Measurements from ENCODE around the gene RIPOR3. TPM values are rescaled to one million over a fixed set of nuclear protein-coding genes. Genes with fewer than 3 reads are reported as not detected.

RIPOR3 gene
- total and polyA plus RNA-seq, 9 of the 15 experiments (the other 6 are each of a cell fraction or from before 2014, with no cell fraction given) = 3.3 to 62.7 (median 21.4) TPM

DNA sequence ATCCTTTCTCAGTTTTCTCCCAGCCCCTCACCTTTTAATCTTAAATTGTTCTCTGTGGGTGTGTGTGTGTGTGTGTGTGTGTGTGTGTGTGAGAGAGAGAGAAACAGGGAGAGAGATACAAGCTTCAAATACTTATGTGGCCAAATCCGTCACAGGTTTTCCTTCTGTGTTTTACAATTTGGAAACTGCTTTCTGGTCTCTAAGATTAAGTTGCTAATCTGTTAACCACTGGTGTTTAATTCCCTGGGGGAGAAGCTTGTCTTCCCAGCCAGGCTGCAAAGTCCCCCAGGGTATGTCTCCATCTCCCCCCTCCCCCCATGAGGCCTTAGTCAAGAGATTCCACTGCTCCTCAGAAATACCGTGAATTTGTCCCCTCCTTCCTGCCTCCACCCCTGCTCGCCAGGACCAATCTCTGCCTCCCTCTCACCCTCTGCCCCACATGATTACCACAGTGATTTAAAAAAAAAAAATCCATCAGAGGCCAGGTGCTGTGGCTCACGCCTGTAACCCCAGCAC, 49.0 kb downstream of the RIPOR3 start (continued):
- TF ChIP-seq MIER1 (IDR thresholded peaks at IDR 0.05; ENCODE audit: low read depth) = no peak
- TF ChIP-seq ZNF436 (CRISPR knock-in tag; IDR thresholded peaks at IDR 0.05) = no peak
- TF ChIP-seq ZFPM2 (CRISPR knock-in tag; IDR thresholded peaks at IDR 0.05) = no peak
- TF ChIP-seq MAFF (IDR thresholded peaks at IDR 0.05; ENCODE audit: low read length) = no peak
- no peak for TF ChIP-seq ILF3 (IDR thresholded peaks at IDR 0.05; ENCODE audit: borderline replicate concordance)
- TF ChIP-seq KAT8 (IDR thresholded peaks at IDR 0.05; ENCODE audit: low read depth) = no peak
- TF ChIP-seq, protein P1, sequence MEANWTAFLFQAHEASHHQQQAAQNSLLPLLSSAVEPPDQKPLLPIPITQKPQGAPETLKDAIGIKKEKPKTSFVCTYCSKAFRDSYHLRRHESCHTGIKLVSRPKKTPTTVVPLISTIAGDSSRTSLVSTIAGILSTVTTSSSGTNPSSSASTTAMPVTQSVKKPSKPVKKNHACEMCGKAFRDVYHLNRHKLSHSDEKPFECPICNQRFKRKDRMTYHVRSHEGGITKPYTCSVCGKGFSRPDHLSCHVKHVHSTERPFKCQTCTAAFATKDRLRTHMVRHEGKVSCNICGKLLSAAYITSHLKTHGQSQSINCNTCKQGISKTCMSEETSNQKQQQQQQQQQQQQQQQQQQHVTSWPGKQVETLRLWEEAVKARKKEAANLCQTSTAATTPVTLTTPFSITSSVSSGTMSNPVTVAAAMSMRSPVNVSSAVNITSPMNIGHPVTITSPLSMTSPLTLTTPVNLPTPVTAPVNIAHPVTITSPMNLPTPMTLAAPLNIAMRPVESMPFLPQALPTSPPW (CRISPR knock-in tag; IDR thresholded peaks at IDR 0.05) = 0 out of 2 replicates have a peak, but pooled peaks have one; percentile 31
- TF ChIP-seq ARID1B (IDR thresholded peaks at IDR 0.05) = peak; percentile 33; the same call in 1 of the 2 replicates
- peak; percentile 74 for TF ChIP-seq CBFA2T3 (IDR thresholded peaks at IDR 0.05)
- no peak for TF ChIP-seq FIP1L1 (IDR thresholded peaks at IDR 0.05; ENCODE audit: low read depth, low read length, poor library complexity, severe bottlenecking)
- no peak for TF ChIP-seq MXI1 (IDR thresholded peaks at IDR 0.05; ENCODE audit: low read depth, low read length)
- TF ChIP-seq, protein P2, sequence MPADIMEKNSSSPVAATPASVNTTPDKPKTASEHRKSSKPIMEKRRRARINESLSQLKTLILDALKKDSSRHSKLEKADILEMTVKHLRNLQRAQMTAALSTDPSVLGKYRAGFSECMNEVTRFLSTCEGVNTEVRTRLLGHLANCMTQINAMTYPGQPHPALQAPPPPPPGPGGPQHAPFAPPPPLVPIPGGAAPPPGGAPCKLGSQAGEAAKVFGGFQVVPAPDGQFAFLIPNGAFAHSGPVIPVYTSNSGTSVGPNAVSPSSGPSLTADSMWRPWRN (IDR thresholded peaks at IDR 0.05; ENCODE audit: low read depth) = no peak
- TF ChIP-seq, protein P3, sequence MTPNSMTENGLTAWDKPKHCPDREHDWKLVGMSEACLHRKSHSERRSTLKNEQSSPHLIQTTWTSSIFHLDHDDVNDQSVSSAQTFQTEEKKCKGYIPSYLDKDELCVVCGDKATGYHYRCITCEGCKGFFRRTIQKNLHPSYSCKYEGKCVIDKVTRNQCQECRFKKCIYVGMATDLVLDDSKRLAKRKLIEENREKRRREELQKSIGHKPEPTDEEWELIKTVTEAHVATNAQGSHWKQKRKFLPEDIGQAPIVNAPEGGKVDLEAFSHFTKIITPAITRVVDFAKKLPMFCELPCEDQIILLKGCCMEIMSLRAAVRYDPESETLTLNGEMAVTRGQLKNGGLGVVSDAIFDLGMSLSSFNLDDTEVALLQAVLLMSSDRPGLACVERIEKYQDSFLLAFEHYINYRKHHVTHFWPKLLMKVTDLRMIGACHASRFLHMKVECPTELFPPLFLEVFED (CRISPR knock-in tag; conservative IDR thresholded peaks at IDR 0.05) = no peak
- TF ChIP-seq TCF3 (CRISPR knock-in tag; IDR thresholded peaks at IDR 0.05) = peak; percentile 50
- no peak for TF ChIP-seq RFX7 (CRISPR knock-in tag; IDR thresholded peaks at IDR 0.05)
- TF ChIP-seq MCM2 (IDR thresholded peaks at IDR 0.05; ENCODE audit: low read depth) = no peak
- no peak for TF ChIP-seq CAMTA2 (CRISPR knock-in tag; conservative IDR thresholded peaks at IDR 0.05)
- TF ChIP-seq ZNF384 (IDR thresholded peaks at IDR 0.05; ENCODE audit: low read depth, low read length) = peak; percentile 30; the same call in 1 of the 2 replicates
- TF ChIP-seq NCOR1 (IDR thresholded peaks at IDR 0.05) = peak; percentile 16; the same call in 1 of the 2 replicates
- TF ChIP-seq NONO (IDR thresholded peaks at IDR 0.05; ENCODE audit: low read depth in 2 of 2, low read length in 1 of 2) = no peak
- TF ChIP-seq HDAC2 (IDR thresholded peaks at IDR 0.05) = peak; percentile 53; the same call in 1 of the 2 replicates
- TF ChIP-seq ZNF785 (CRISPR knock-in tag; IDR thresholded peaks at IDR 0.05) = no peak
- TF ChIP-seq ZNF316 (IDR thresholded peaks at IDR 0.05) = no peak
- no peak for TF ChIP-seq HNRNPLL (IDR thresholded peaks at IDR 0.05; ENCODE audit: low read depth, low read length, poor library complexity, severe bottlenecking)
- TF ChIP-seq MEF2A (IDR thresholded peaks at IDR 0.05; ENCODE audit: control insufficient read depth, low read depth, low read length) = no peak
- TF ChIP-seq, protein P4, sequence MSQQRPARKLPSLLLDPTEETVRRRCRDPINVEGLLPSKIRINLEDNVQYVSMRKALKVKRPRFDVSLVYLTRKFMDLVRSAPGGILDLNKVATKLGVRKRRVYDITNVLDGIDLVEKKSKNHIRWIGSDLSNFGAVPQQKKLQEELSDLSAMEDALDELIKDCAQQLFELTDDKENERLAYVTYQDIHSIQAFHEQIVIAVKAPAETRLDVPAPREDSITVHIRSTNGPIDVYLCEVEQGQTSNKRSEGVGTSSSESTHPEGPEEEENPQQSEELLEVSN (IDR thresholded peaks at IDR 0.05; ENCODE audit: borderline replicate concordance in 1 of 2, extremely low read depth in 1 of 2, insufficient read depth in 1 of 2, insufficient read length in 1 of 2, low read depth in 1 of 2, low read length in 1 of 2, poor library complexity in 1 of 2, severe bottlenecking in 1 of 2) = no peak
- TF ChIP-seq DNMT1 (IDR thresholded peaks at IDR 0.05) = no peak

Measured in K562 (cell line).